G401 (cell line): ENCODE data around the gene S100PBP. TPM values are rescaled to one million over a fixed set of nuclear protein-coding genes. Genes with fewer than 3 reads are reported as not detected.
A peak's percentile ranks its signal among the peaks of the same experiment; 100 is the strongest.

ENCODE experiments used
- DNase-seq: peaks from one replicate; pipeline ENCODE4 v3.0.0-alpha.2; 2015; ENCODE audit warnings: low spot score
- in situ Hi-C: cut with HindIII; loops from 2 replicates; pipeline ENCODE4 v1.10.0; 2016; ENCODE audit warnings: low sequenced_read_pairs, mixed read lengths
- total RNA-seq: library from RNA; depleted of rRNA; stranded (reverse); fragments of >200 nt; shearing (Covaris generic); gene quantifications from 2 replicates; pipeline ENCODE4 v1.2.3, GENCODE V29; 2014

S100PBP gene
- total RNA-seq, 1 experiment from 2014 or later, result 48.3 TPM

GRCh38 chr1:32893198-32894018 lies 76.0 kb downstream of the S100PBP start:
- in situ Hi-C loops, result no loop called here
- DNase-seq, result peak; percentile 62

- no peak for DNase-seq
- in situ Hi-C loops, result no loop called here
Measured at GRCh38 chr1:32894019-32894600, 76.7 kb downstream of the S100PBP start.

- in situ Hi-C loops, result no loop called here
- DNase-seq, result no peak
Measured at GRCh38 chr1:32894681-32895080, 77.2 kb downstream of the S100PBP start.

GRCh38 chr1:32895325-32896215 lies 78.1 kb downstream of the S100PBP start:
- no peak for DNase-seq
- in situ Hi-C loops, result no loop called here

- in situ Hi-C loops, result no loop called here
- DNase-seq, result no peak
Measured at GRCh38 chr1:32896451-32896850, 79.0 kb downstream of the S100PBP start.

GRCh38 chr1:32897082-32898049 lies 79.9 kb downstream of the S100PBP start:
- in situ Hi-C loops, result no loop called here
- DNase-seq, result no peak

GRCh38 chr1:32898056-32898455 lies 80.6 kb downstream of the S100PBP start:
- DNase-seq, result no peak
- in situ Hi-C loops, result no loop called here

GRCh38 chr1:32898958-32899357 lies 81.5 kb downstream of the S100PBP start:
- DNase-seq, result no peak
- in situ Hi-C loops, result no loop called here

- in situ Hi-C loops, result no loop called here
- DNase-seq, result no peak
Measured at GRCh38 chr1:32899586-32900296, 82.3 kb downstream of the S100PBP start.

- DNase-seq, result no peak
- in situ Hi-C loops, result no loop called here
Measured at GRCh38 chr1:32900371-32900955, 83.0 kb downstream of the S100PBP start.

- in situ Hi-C loops, result no loop called here
- no peak for DNase-seq
Measured at GRCh38 chr1:32900956-32901822, 83.7 kb downstream of the S100PBP start, which contains the start of gene TMEM54. Gene TMEM54, minus strand, starts transcription at chr1:32901389. Its CDS starts 151 bp downstream, at chr1:32901238.

GRCh38 chr1:32901823-32902534 lies 84.5 kb downstream of the S100PBP start:
- no peak for DNase-seq
- in situ Hi-C loops, result no loop called here

- DNase-seq, result no peak
- in situ Hi-C loops, result no loop called here
Measured at GRCh38 chr1:32902535-32902920, 85.1 kb downstream of the S100PBP start.

GRCh38 chr1:32903991-32904785 lies 86.7 kb downstream of the S100PBP start:
- in situ Hi-C loops, result no loop called here
- DNase-seq, result peak; percentile 85

- in situ Hi-C loops, result no loop called here
- no peak for DNase-seq
Measured at GRCh38 chr1:32904797-32905196, 87.3 kb downstream of the S100PBP start.
